Mesodermal cell (in vitro differentiated cells): ENCODE measurements around the gene IL36B.

Source experiments
- H3K27ac ChIP-seq: 2 replicates; pipeline ENCODE4 v1.7.0; 2013; ENCODE audit warnings: mild to moderate bottlenecking, low read depth, low read length, moderate library complexity; ENCODE audit not compliant: severe bottlenecking
- H3K36me3 ChIP-seq: 2 replicates; pipeline ENCODE4 v1.7.1; 2013; ENCODE audit warnings: mild to moderate bottlenecking, low read length, moderate library complexity; ENCODE audit not compliant: control insufficient read depth, insufficient read depth
- H3K4me1 ChIP-seq: one replicate; pipeline ENCODE4 v1.7.1; 2013; ENCODE audit warnings: mild to moderate bottlenecking, low read length; ENCODE audit not compliant: insufficient read depth, control insufficient read depth, poor library complexity, severe bottlenecking
- H3K4me3 ChIP-seq: 2 replicates; pipeline ENCODE4 v1.7.0; 2013; ENCODE audit warnings: low read length, control low read depth, mild to moderate bottlenecking; ENCODE audit not compliant: insufficient read depth, poor library complexity, severe bottlenecking; ENCODE audit errors: extremely low read depth
- H3K9me3 ChIP-seq: 2 replicates; pipeline ENCODE4 v1.7.1; 2013; ENCODE audit warnings: mild to moderate bottlenecking, low read length, moderate library complexity; ENCODE audit not compliant: control insufficient read depth
- WGBS, 2 experiments: methylation state at CpG; one replicate each; pipeline ENCODE4 v1.1.5; 2013; ENCODE audit warnings: missing lambda C conversion rate in 2 of 2; ENCODE audit not compliant: insufficient coverage in 2 of 2; 5-methylcytosine and 5-hydroxymethylcytosine counted together

Gene IL36B

DNA sequence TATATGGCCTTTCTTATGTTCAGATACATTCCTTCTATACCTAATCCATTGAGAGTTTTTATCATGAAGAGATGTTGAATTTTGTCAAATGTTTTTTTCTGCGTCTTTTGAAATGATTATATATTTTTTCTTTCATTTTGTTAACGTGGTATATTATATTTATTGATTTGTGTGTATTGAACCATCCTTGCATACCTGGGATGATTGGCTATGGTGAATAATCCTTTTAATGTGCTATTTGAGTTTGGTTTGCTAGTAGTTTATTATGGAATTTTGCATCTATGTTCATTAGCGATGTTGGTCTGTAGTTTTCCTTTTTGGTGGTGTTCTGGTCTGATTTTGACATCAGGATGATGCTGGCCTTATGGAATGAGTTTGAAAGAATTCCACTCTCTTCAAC is 63.1 kb downstream of the IL36B start:
- no peaks in the 10 kb centered on the region for H3K4me1 ChIP-seq
- no peak overlapping the region for H3K4me3 ChIP-seq
- H3K9me3 ChIP-seq: peaks cover 7% of the 10 kb centered on the region
- WGBS, 2 experiments: 67 to 85% methylated on average over 1 to 3 of the region's 3 CpGs
- no peaks in the 10 kb centered on the region for H3K36me3 ChIP-seq
- no peak overlapping the region for H3K27ac ChIP-seq

DNA sequence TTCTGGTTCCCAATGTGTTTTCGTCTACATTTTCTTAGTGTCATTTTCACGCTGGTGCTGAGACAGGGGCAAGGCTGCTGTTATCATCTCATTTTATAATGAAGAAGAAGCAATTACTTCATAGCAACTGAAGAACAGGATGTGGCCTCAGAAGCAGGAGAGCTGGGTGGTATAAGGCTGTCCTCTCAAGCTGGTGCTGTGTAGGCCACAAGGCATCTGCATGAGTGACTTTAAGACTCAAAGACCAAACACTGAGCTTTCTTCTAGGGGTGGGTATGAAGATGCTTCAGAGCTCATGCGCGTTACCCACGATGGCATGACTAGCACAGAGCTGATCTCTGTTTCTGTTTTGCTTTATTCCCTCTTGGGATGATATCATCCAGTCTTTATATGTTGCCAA is 67.6 kb downstream of the IL36B start:
- no peak overlapping the region for H3K4me3 ChIP-seq
- WGBS, 2 experiments: 100% methylated on average over 1 of the region's 5 CpGs; no CpG with 5 or more reads in 1 of the 2 experiments
- no peaks in the 10 kb centered on the region for H3K4me1 ChIP-seq
- no peaks in the 10 kb centered on the region for H3K36me3 ChIP-seq
- H3K9me3 ChIP-seq: peaks cover 3% of the 10 kb centered on the region
- no peak overlapping the region for H3K27ac ChIP-seq

DNA sequence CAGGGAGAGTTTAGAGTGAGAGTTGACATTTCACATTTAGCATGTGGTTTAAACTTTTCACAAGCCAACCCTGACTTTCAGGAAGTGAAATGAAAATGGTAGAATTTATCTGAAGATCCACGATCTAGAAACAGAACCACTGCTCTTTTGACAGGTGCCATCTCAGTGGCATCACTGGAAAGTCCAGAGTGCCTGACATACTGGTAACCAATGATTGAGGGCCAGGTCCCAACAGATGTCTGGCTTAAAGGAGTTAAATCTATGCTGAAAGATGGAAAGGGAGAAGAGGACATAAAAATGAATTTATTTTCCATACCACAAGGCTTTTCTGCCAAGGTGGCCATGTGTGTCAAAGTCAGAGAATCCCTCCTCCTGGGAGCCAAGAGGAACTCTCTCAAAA is 72.1 kb downstream of the IL36B start:
- Histone ChIP-seq H3K36me3 (no peaks in the 10 kb centered on the region), H3K4me3 (no peak overlapping the region), H3K4me1 (no peaks in the 10 kb centered on the region), H3K27ac (no peak overlapping the region), H3K9me3 (no peaks in the 10 kb centered on the region)
- WGBS, 2 experiments: 67 to 100% methylated on average over 1 of the region's 1 CpG

DNA sequence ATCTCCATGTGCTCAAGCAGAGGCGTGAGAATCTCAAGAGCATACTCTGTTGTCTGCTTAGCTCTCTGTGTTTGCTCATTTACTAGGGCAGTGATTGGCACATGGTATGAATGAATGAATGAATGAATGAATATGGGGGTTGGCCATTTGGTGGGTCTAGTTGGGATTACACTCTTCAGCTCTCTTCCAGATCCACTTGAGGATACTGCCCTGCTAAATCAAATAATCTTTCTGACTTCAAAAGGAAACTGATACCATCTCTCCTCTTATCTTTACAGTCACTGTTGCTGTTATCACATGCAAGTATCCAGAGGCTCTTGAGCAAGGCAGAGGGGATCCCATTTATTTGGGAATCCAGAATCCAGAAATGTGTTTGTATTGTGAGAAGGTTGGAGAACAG is 72.9 kb downstream of the IL36B start:
- Histone ChIP-seq H3K36me3 (no peaks in the 10 kb centered on the region), H3K27ac (no peak overlapping the region), H3K4me3 (no peak overlapping the region), H3K9me3 (no peaks in the 10 kb centered on the region), H3K4me1 (no peaks in the 10 kb centered on the region)
- WGBS, 2 experiments: 100% methylated on average over 1 of the region's 1 CpG; no CpG with 5 or more reads in 1 of the 2 experiments

DNA sequence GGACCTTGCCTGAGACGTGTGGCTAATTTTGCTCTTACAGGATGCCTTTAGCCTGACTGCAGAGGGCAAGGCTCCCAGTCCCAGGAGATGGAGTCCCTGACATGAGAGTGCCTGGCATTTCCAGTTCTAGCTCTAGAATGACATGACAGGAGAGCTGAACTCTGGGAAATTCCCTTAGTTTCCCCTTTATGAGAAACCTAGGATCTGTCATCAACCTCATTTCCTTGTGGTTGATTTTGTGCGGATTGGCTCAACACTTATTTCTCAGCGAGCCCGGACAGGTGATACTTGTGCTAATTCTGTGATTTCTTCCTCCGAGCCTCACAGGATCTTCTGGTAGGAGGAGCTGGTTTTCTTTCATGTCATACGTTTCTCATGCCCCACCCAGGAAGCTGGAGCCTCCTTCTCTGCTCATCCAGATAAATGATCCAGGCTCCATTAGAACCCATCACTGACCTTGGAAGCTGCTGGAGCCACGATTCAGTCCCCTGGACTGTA is 75.1 kb downstream of the IL36B start, which contains the start of gene IL36G:
IL36G (plus strand) TSS at position 448 of the 498 bp plus-strand sequence. CDS start 633 bp downstream, outside the sequence.
- H3K27ac ChIP-seq: no peak within 1 kb of the TSS
- 83 to 96% methylated on average over 5 to 7 of the region's 7 CpGs for WGBS, 2 experiments
- H3K36me3 ChIP-seq: no peaks in the 10 kb centered on the region
- no peak within 1 kb of the TSS for H3K4me3 ChIP-seq
- H3K9me3 ChIP-seq: no peaks in the 10 kb centered on the region
- no peaks in the 10 kb centered on the region for H3K4me1 ChIP-seq
